Activated naive CD8-positive, alpha-beta T cell treated with anti-CD3 and anti-CD28 coated beads, Interleukin-2, amount 50 U/mL, for 24 hours (primary cell): ENCODE data around the gene TNFRSF1B.

ENCODE experiments used
- ATAC-seq: fragments of 150-1000 bp; cut with Tn5 transposase; one replicate; pipeline ENCODE4 v1.10.0; 2021
- DNase-seq: peaks from one replicate; pipeline ENCODE4 v3.0.0; 2021
- H3K27ac Mint-ChIP-seq: one replicate; pipeline ENCODE4 v1.8.0; 2021; ENCODE audit warnings: mild to moderate bottlenecking, mixed read lengths
- H3K27me3 Mint-ChIP-seq: one replicate; pipeline ENCODE4 v1.8.0; 2021; ENCODE audit warnings: mixed read lengths
- H3K36me3 Mint-ChIP-seq: one replicate; pipeline ENCODE4 v1.8.0; 2021; ENCODE audit warnings: low read depth, mixed read lengths
- H3K4me1 Mint-ChIP-seq: one replicate; pipeline ENCODE4 v1.8.0; 2021; ENCODE audit warnings: mixed read lengths
- H3K4me3 Mint-ChIP-seq: one replicate; pipeline ENCODE4 v1.8.0; 2021; ENCODE audit warnings: mild to moderate bottlenecking, moderate library complexity, mixed read lengths
- H3K9me3 Mint-ChIP-seq: one replicate; pipeline ENCODE4 v1.8.0; 2021; ENCODE audit warnings: mixed read lengths

The TNFRSF1B gene

DNA sequence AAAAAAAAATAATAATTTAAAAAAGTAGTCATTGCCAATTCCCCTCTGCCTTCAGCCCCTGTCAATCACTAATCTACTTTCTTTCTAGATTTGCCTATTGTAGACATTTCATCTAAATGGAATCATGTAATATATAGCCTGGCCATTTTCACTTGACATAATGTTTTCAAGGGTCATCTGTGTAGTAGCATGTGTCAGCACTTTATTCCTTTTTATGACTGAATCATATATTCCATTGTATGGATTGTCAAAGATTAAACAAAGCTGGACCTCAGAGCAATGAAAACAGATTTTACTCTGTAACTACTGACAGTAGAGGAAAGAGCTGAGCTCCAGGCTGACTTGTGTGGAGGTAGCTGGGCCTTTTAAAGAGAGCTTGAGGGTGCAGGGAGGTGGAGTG, 78.9 kb downstream of the TNFRSF1B start:
- Mint-ChIP-seq H3K4me1 (no peaks in the 10 kb centered on the region), H3K27me3 (no peaks in the 10 kb centered on the region), H3K4me3 (no peak overlapping the region), H3K36me3 (peaks cover 43% of the 10 kb centered on the region), H3K27ac (no peak overlapping the region), H3K9me3 (no peaks in the 10 kb centered on the region)
- ATAC-seq: no peak
- DNase-seq: no peak

DNA sequence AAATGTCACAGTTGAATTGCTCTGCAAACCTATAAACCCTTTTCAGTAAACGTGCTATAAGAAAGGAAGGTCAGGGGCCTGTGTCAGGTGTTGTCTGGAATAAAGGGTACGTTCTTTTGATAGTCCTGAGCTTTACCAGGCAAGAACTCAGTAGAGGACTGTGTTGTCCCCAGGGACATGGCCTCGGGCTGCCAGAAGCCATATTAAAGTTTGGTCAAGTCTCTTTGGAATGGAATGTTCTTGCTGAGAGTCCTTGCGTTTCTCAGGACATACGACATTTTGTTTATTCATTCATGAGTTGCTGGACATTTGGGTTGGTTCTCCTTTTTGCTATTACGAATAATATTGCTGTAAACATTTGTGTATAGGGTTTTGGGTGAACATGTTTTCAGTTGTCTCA, 79.8 kb downstream of the TNFRSF1B start:
- Mint-ChIP-seq H3K27ac (no peak overlapping the region), H3K9me3 (no peaks in the 10 kb centered on the region), H3K27me3 (no peaks in the 10 kb centered on the region), H3K4me1 (no peaks in the 10 kb centered on the region), H3K36me3 (peaks cover 43% of the 10 kb centered on the region), H3K4me3 (no peak overlapping the region)
- DNase-seq: no peak
- no peak for ATAC-seq

DNA sequence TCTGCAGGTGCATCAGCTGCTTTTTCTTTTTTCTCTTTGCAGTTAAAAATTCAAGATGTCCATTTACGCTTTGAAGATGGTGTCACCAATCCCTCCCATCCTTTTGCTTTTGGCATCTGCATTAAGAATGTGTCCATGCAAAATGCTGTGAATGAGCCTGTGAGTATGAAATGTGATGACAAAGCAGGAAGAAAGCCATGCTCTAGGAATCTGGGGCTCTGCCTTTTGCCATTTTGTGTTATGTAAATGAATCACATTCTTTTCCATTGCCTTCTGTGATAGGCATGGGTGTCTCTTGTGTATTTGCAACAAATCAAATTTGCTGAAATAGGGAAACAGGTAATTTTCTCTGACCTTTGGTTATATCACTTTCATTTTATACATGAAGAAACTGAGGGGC, 82.4 kb downstream of the TNFRSF1B start:
- H3K4me1 Mint-ChIP-seq: no peaks in the 10 kb centered on the region
- H3K4me3 Mint-ChIP-seq: no peak overlapping the region
- no peak overlapping the region for H3K27ac Mint-ChIP-seq
- no peaks in the 10 kb centered on the region for H3K27me3 Mint-ChIP-seq
- peaks cover 43% of the 10 kb centered on the region for H3K36me3 Mint-ChIP-seq
- ATAC-seq: no peak
- DNase-seq: no peak
- no peaks in the 10 kb centered on the region for H3K9me3 Mint-ChIP-seq

DNA sequence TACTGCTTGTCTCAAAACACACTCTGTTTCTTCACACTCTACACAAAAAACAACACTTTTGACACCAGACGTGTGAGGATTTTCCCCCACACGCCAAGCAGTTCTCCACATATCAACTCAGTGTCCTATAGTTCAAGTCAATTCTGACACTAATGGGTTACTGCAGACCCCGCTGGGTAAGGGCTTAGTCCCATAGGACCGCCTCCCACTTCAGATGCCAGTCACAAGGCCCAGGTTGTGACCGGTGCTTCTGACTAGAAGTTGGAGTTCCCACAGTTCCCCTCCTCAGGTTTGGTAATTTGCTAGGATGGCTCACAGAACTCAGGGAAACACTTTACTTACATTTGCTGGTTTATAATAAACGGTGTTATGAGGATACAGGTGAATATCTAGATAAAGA, 83.0 kb downstream of the TNFRSF1B start:
- DNase-seq (no peak), ATAC-seq (no peak)
- Mint-ChIP-seq H3K9me3 (no peaks in the 10 kb centered on the region), H3K27ac (no peak overlapping the region), H3K4me1 (no peaks in the 10 kb centered on the region), H3K27me3 (no peaks in the 10 kb centered on the region), H3K4me3 (no peak overlapping the region), H3K36me3 (peaks cover 37% of the 10 kb centered on the region)

DNA sequence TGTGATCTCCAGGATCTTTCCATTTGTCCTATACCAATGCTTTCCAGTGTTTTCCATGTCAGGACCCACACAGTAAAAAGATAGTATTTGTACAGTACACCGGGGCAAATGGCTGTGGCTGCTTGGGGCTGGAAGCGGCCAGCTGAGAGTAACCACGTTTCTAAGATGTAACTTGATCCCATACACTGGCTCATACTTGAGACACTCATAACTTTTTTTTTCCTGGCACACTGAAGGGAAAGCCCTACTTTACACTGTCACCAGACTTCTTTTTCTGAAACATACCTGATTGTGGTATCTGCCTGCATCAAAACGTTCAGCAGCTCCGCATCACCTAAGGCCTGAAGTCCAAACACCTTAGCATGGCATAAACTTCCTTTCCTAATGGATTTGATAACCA, 84.7 kb downstream of the TNFRSF1B start:
- no peaks in the 10 kb centered on the region for H3K27me3 Mint-ChIP-seq
- no peak for ATAC-seq
- no peak for DNase-seq
- no peaks in the 10 kb centered on the region for H3K9me3 Mint-ChIP-seq
- no peaks in the 10 kb centered on the region for H3K4me1 Mint-ChIP-seq
- peaks cover 36% of the 10 kb centered on the region for H3K36me3 Mint-ChIP-seq
- H3K27ac Mint-ChIP-seq: no peak overlapping the region
- H3K4me3 Mint-ChIP-seq: no peak overlapping the region

DNA sequence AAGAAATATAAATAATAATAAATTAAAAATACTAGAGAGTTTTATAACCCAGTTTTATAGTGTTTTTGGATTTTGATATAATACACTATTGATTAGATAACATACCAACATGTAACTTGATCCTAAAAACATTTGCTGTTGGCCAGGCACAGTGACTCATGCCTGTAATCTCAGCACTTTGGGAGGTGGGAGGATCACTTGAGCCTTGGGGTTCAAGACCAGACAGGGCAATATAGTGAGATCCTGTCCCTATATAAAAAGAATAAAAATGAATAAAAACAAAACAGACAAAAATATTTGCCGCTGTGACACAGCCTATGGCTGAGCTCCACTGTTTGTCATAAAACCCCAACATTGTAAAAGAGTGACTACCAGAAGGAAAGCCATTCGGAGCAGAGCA, 89.1 kb downstream of the TNFRSF1B start:
- no peaks in the 10 kb centered on the region for H3K27me3 Mint-ChIP-seq
- ATAC-seq (no peak), DNase-seq (no peak)
- H3K4me3 Mint-ChIP-seq: no peak overlapping the region
- H3K27ac Mint-ChIP-seq: no peak overlapping the region
- H3K9me3 Mint-ChIP-seq: no peaks in the 10 kb centered on the region
- H3K36me3 Mint-ChIP-seq: peaks cover 28% of the 10 kb centered on the region
- H3K4me1 Mint-ChIP-seq: peaks cover 2% of the 10 kb centered on the region

DNA sequence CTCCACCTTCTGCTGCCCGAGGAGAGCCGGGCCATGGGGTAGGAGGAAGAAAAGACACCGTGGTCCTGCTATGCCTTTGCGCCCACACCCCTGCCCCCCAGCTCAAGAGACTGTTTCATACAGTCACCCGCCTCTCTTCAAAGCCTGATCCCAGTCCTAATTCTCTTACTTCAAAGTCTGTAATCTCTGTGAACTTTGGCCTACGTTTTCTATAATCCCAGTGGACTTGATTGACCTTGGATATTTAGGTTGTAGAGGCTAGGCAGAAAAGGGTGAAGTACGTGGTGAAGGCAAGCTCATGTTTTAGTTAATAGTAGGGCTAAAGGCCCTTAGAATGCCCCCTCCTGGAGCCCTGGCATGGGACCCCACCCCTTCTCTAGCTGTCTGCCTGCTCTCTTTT, 91.5 kb downstream of the TNFRSF1B start:
- DNase-seq: no peak
- no peak for ATAC-seq
- no peak overlapping the region for H3K27ac Mint-ChIP-seq
- H3K36me3 Mint-ChIP-seq: peaks cover 34% of the 10 kb centered on the region
- H3K4me1 Mint-ChIP-seq: peaks cover 2% of the 10 kb centered on the region
- no peaks in the 10 kb centered on the region for H3K9me3 Mint-ChIP-seq
- no peak overlapping the region for H3K4me3 Mint-ChIP-seq
- H3K27me3 Mint-ChIP-seq: no peaks in the 10 kb centered on the region
